Inferior parietal cortex (tissue), 1 donor: ENCODE data around the gene LRP2.

Source experiments
- DNase-seq: peaks from one replicate; pipeline ENCODE4 v3.0.0-alpha.2; 2016; ENCODE audit errors: extremely low spot score

The LRP2 gene

DNA sequence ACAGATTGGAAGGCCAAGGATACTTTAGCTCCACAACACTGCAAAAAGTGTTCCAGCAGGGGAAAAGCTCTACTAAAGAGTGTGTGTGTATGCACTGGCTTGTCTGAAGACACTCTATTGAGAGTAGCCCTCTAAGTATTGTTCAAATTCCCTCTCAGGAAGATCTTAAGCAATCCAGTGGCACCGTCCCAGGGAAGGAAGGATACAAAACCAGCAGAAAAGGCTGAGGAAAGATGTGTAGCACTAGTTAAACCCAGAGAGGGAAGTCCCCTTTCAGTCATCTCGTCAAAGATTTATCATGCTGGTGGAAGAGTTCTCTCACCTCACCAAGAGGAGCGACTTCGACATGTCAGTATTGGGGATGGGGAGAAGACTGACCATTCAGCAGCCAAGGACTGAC lies 242.5 kb downstream of the LRP2 start:
- DNase-seq: no peak

DNA sequence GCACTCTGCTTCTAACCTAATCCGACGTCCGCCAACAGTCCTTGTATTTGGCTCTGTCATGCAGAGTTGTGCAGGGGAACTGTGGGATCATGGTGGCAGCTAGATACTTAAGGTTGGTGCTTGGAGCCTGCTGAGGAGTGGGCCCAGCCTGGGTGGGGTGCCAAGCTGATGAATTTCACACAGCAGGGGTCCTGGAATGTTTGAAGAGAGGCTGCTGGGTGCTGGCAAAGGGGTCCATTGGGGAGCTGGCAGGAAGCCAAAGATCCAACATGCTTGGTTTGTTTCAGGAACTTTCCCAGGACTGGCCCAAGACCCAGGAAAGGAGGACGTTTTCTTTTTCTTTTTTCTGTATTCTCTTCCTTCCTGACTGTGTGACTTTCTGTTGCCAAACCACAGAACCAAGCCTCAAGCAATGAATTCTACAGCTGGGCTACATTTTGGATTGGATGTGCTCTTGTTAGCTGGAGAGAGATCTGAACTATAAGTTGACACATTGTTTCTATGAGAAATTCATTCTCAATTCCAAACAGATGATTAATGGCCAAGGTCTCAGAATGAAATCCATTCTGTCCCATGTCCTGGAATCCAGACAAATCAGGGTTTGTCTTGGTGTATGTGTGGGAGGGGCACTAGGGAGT lies 243.1 kb downstream of the LRP2 start:
- no peak for DNase-seq

DNA sequence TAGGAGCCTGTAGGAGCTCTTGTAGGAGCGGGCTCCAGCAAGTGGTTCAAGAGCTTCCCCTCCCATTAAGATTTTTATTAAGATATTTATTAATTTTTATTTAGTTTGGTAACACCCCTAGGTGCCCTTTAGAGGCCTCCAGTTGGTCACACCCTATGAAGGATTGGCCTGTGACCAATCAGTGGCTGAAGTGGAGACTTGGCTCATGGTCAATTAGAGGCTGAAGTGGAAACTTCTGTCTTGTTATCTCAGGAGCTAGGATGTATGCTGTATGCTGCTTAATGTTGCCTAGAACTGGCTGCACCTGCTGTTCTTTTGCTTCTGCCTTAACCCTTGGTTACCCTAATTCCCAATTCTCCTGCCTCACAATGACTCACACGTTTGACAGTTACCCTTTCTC lies 244.3 kb downstream of the LRP2 start:
- no peak for DNase-seq

DNA sequence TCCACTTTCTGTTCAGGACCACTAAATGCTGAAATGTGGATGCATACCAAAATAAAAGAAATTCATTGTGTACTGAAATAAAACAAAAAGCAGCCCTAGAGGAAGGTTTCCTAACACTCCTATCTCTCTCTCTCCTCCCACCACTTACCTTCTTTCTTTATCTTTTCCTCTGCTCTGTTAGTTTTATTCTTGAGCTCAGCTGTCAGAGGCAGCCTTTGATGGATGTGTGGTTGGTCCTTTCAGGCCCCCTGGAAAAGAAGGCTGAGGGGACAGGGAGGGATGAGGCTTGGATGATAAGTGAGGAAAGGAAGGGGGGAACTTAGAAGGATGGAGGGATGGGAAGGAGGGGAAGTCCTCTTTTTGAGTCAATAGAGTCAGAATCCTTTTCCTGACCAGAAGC lies 245.3 kb downstream of the LRP2 start:
- DNase-seq: no peak

DNA sequence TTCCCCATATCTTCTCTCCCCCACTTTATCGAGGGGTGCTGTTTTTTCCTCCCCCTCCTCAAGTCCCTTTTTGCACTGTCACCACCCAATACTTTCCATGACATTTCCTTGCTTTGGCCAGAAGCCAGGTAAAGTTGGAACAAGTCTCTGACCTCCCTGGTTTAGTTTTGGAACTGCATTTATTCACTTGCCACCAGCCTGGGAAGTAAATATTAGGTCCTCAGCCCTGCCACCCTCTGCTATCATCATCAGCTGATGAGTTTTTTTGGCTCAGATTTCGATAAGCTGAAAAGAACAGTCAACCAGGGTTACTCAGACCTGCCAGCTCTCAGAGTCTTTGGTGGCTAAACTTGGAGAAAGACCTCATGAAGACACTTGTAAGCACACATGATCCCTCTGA lies 246.0 kb downstream of the LRP2 start:
- no peak for DNase-seq

DNA sequence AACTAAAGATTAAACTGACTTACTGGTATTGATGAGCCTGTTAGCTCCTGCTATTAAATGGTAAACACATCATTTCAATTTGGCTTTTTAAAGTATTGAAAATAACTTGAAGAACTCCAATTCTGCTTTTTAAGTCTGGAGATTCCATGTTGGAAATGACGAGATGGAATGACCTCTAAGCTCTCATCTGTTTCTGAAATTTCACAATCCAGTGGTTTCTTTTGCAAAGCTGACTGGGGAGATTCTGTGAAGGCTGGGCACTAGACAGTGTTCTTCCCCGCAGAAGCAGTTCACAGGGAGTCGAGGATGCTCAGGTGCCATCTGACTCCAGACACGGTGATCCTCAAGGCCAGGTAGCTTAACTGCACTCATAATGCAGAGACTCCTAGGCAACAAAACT lies 248.3 kb downstream of the LRP2 start:
- no peak for DNase-seq

DNA sequence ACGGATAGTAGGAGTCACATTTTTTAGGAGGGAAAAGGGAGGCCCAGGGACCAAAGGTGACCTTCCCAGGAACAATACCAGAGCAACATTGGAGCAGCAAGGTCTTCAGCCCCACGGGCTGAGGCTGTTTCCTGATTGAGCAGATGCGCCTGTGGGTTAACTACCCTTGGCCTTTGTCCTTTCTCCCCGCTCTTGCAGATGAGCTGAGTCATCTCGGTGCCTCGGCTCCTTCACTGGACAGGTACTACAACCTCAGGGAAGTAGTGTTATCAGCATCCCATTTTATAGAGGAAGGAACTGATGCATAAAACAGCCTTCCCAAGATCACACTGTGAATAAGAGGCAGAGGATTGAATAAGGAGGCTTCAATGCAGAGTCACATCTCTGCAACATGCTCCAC lies 249.5 kb downstream of the LRP2 start:
- no peak for DNase-seq

DNA sequence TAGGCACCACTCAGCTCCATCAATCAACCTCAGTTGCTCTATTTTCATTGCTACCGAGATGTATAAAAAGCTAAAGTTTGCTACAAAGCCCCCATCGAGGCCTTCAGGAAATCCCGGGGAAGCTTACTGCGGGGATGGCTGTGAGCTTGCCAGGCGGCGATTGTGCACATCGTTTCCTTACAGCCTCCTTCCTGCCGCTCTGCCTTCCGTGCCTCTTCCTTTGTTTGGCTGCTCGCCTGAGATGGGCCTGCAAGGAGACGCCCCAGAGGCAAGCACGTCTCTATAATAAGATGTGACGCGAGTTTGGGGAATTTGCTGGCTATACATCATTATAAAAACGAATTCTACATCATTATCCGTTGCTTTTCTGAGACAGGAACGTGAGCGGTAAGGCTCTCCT lies 251.4 kb downstream of the LRP2 start:
- DNase-seq: no peak

DNA sequence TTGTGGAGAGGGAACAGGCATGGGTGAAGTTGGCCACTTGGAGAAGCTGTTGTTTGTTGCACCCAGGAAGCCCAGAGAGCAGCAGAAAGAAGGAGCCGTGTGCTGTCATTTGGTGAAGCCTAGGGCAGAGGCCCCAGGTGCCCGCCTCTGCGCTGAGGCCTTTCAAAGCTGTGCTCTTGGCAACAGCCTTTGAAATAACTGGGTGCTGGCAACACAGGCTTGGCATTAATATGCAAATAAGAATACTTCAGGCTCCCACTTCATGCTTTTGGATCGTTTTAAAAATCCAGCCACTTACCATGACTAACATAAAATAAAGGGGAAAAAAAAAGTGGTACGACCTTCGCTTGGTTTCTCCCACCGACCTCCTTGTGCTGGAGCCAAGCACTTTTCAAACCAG lies 251.9 kb downstream of the LRP2 start:
- DNase-seq: no peak

DNA sequence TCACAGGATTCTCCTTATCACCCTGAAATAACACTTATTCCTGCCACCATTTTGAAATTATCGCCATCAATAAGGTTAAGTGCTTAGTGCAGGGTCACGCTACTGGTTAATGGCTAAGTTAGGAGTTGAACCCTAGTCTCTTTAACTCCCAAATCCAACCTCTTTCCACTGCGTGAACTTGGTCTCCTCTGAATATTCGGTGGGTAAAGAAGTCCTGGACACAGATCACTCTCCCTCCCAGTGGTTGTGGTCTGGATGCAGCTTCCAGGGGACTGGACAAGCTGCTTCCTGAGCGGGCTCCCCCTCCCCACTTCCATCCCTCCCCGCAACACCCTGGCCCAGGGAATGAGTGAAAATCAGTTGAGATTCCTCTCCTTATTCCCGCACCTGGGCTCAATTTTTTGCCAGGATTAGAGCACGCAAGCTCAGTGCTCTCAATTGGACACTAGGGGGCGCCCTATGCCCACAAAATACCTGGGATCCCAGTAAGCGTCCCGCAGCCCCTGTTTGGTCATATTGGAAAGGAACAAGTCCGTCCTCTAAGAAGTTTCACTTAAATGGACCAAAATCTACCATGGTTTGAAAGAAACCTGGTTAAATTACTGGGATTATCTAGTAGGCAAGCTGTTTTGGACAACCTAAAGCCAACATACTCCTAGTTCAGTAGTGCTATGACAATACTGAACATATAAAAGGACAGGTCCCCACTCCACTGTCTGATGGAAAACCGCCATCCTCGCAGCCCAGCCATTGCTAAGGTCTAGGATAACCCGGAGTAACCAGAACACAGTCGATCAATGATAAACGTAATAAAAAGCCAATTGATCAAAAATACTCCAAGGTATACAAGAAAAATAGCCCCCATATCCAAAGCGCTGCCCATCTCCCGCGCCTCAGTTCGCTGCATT lies 252.6 kb downstream of the LRP2 start:
- DNase-seq: peak; percentile 91

DNA sequence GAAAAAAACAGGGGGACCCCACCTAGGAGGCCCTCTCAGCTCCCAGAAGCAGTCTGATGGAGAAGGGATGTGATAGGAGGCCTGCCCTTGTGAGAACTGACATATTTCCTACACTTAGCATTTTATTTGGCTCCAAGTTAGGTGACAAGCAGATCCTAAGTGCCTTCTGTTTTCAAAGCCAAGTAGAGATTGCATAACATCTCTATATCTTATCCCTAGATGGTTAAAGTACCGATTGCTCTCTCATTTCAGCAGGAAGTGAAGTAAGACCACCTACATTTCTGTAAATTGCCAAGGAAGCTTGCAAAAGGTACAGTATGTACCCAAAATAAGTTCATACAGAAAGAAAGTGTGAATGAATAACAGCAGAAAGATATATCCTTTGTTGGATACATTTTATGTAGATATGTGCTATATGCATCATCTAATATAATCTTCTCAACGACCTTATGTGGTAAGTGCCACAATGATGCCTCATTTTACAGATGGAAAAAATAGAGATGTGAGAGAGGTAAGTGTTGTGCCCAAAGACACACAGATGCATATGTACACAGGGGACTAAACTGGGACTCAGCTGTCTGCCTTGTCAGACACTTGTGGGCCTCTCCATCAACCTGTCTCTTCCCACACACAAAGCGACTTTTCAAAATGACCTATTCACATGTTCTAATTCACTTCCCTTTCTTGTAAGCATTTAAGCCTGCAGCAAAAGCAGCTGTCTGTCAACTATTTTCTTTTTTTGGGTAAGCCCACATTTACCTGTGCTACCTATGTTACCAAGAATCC lies 254.0 kb downstream of the LRP2 start:
- DNase-seq: no peak

DNA sequence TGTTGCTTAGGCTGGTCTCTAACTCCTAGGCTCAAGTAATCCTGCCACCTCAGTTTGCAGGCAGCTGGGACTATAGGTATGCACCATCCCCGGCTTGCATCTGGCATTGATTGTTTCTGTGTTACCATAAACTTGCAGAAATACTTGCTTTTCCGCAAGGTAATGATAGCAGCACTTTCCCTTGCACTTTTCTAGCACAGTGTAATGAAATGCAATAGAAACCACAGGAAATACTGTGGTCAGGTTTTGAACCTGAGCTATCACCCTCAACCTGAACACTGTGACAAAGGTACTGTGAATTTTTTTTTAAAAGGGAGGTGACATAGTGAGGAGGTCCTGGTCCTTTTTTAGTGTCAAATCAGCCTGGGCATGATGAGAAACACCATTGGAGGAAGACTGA lies 254.7 kb downstream of the LRP2 start:
- no peak for DNase-seq

DNA sequence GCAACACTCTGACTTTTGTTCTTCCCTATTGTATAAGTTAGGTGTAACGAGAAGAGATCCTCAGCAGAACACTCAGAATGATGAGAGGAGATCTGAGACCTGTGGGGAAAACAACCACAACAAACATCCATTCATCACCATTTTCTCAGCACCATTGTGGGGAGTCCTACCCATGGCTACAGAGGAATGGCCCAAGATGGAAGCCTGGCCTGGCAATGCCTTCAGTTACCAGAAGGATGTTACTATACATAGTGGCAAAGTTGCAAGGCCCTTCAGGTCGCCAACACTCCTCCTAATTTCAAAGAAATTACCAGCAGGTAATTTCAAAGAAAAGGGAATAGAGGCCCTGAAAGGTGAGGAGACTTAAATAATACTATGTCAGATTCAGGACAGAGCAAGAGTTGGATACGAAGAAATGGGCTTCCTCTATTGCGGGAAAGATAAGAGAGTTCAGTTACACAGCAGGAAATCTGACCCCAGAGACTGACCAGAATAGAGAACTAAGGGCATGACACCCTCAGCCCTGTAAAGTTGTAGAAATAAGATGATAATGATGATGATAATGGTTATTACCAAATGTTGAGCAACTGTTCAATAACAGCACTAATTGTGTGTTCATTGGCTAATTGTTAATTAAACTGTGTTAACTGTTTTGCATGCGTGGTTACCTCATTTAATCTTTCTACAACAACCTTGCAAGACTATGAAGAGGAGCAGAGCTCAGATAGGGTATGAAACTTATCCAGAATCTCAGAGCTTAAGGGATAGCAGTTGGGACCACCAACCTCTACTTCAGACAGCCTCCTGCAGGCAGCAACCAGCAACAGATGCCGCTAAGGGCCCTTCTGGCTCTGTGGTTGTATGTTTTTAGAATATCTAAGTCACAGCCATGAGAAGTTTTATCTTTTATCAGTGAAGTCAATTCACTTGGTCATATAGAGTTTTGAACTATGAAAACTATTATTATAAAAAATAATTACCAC lies 255.5 kb downstream of the LRP2 start:
- DNase-seq: no peak

DNA sequence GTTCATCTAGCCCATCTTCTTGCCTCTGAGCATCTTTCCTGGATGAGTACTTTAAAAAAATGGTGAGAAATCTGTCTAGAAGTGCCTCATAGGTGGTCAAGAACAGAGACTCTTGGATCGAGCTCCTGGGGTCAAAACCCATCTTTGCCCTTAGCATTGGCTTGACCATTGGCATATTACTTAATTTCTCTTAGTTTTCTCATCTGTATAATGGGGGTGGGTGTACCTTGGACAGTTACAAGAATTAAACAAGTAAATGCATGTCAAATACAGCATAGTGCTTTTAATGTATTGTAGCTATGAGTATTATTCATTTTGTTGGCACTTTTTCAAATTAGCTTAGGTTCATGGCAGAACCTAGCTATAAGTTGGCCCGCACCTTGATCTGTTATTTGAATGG lies 256.2 kb downstream of the LRP2 start:
- DNase-seq: no peak

DNA sequence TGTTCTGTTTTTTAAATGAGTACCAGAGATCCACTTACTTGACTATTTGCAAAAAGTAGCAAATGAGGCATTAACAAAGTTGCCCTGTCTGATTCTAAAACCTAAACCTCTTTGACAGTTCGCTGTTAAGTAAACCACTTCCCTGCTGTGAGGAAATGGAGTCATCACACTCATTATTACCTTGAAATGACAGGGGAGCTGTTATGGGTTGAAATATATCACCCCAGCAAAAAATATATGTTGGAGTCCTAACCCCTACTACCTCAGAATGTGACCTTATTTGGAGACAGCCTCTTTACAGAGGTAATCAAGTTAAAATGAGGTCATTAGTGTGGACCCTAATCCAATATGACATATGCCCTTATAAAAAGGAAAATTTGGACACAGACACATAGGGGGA lies 256.9 kb downstream of the LRP2 start:
- DNase-seq: no peak

DNA sequence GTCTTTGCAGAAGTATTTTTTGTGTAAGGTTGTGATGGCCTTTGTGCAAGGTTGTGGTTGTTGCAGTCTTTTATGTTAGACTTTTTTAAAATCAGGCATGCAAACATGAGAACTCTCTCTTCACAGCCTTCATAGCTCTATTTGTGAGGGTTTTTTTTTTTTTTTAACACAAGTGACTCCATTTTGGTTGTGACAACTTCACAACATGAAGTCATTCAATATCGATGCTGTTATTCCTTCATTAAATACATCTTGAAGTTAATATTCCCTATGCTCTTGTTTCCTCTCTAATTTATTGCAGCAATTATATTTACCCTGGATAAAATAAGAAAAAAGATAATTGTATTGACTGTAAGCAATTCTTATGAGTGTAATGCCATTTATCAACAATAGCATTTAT lies 257.5 kb downstream of the LRP2 start:
- no peak for DNase-seq

DNA sequence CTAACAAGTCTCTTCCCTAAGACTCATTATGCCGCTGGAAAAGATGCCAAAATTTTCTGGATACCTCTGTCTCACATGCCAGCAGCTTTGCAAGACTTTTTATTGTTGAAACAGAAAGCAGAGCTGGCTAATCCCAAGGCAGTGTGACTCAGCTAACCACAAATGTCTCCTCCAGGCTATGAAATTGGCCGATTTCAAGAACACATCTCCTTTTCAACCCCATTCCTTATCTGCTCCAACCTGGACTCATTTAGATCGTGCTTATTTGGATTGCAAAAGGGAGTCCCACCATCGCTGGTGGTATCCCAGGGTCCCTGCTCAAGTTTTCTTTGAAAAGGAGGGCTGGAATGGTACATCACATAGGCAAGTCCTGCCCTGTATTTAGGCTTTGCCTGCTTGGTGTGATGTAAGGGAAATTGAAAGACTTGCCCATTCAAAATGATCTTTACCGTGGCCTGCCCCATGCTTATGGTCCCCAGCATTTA lies 266.7 kb downstream of the LRP2 start:
- DNase-seq: peak; percentile 34

DNA sequence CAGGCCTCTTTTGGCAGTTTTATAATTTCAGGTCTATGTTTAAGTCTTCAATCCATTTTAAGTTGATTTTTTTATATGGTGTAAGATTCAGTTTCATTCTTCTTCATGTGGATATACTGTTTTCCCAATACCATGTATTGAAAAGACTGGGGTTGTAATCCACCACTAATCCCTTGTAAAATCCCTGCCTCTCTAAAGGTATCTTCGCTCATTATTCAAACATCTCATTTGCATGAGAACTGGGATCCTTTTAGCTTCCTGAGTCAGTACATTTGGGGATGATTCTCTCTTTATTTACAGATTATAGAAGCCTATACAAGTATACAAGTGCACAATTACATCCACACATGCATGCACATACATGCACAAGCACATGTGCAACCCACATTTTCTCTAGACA lies 267.7 kb downstream of the LRP2 start:
- no peak for DNase-seq

DNA sequence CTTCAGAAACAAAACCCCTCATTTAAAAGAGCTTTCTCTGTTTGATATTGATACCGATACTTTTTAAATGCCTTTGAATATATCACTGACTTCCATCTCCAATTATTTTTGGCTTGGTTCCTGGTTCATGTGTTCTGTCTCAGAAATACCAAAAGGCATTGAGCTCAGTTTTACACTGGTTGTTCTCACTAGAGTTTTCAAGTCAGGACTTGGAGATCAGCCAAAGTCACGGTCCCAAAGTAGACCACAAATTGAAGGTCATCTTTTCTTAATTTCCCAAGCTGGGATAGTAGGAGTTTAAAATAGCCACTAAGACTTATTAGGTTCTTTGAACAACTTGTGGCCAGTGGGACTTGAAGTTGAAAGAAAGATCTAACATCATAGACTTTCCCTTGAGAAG lies 268.8 kb downstream of the LRP2 start:
- no peak for DNase-seq

DNA sequence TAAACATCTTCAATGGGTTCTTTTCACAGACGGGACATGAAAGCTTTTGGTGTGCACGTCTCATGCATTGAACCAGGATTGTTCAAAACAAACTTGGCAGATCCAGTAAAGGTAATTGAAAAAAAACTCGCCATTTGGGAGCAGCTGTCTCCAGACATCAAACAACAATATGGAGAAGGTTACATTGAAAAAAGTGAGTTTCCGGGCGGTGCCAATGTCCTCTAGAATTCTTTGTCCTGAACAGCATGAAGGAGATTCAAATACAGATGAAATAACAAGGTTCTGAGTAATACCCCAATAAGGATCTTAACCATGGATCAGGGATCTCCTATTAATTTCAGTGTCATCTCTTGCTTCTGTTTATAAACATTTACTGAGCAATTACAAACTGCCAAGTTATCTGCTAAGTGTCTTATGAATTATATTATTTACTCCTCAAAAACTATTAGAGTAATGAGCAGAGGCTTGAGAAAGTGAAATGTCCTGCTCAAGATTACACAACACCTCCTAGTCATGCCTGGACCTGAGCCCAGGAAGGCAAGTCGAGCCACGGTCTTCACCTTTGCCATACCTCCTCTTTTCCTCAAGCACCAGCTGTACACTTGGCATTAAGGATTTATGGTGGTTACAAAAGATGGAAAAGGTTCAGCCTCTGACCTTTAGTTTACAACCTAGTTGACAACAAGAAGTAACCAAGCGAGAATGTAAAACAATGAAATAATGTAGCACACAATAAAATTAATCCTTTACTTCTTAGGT lies 270.4 kb downstream of the LRP2 start:
- no peak for DNase-seq

DNA sequence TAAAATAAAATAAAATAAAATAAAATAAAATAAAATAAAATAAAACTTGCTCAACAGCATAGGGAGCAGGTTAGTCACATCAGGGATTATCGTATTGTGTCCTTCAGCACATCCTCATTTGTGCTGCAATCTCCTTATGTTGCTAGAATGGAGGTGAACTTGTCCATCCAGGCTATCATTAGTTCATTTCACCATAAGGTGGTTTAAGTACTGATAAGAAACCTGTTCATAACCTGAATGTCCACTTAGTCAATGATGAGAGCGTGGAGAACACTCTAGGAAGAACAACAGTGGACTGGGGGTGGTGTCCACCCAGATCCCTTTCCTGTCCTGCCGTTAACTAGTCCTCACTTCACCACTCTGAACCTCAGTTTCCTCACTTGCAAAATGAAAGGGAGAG lies 271.1 kb downstream of the LRP2 start:
- DNase-seq: no peak
